Measurements from ENCODE around the gene CAPN10.

DNA sequence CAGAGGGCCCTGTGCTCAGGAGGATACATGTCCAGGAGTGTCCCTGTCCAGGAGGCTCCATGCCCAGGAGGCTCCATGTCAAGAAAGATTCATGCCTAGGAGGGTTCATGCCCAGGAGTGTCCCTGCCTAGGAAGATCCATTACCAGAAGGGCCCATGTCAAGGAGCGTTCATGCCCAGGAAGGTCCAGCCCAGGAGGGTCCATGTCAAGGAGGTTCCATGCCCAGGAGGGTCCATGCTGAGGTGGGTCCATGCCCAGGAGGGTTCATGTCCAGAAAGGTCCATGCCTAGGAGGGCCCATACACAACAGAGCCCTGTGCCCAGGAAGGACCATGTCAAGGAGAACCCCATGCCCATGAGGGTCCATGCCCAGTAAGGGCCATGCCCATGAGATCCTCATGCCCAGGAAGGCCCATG, 45.8 kb downstream of the CAPN10 start:
- TF ChIP-seq TAF1 (IDR thresholded peaks at IDR 0.05; ENCODE audit: borderline replicate concordance, low read depth, low read length), result no peak
- no peak for TF ChIP-seq POLR2AphosphoS5 (IDR thresholded peaks at IDR 0.05; ENCODE audit: low read depth, low read length)
- TF ChIP-seq POLR2A (IDR thresholded peaks at IDR 0.05; ENCODE audit: low read depth, low read length), result no peak

Measured in GM12892 (cell line).